GM10266 (cell line): Measurements from ENCODE around the gene LRCH2.
"Not testable (repeated sequence)": the region's sequence is repeated elsewhere in the genome, so short reads cannot be mapped to it uniquely, and the experiment has no call there.

Experiments
- DNase-seq: peaks from one replicate; pipeline ENCODE4 v3.0.0; 2012; ENCODE audit errors: extremely low spot score
- CTCF ChIP-seq: IDR thresholded peaks from 2 replicates; pipeline ENCODE4 v1.5.1; 2012; ENCODE audit warnings: mild to moderate bottlenecking, low read depth; ENCODE audit not compliant: control insufficient read depth, insufficient read depth; ENCODE audit errors: missing control alignments

Gene LRCH2

GRCh38 chrX:115234461-115234860, 565 bp upstream of the LRCH2 start:
- no peak for TF ChIP-seq CTCF
- DNase-seq = no peak

DNA sequence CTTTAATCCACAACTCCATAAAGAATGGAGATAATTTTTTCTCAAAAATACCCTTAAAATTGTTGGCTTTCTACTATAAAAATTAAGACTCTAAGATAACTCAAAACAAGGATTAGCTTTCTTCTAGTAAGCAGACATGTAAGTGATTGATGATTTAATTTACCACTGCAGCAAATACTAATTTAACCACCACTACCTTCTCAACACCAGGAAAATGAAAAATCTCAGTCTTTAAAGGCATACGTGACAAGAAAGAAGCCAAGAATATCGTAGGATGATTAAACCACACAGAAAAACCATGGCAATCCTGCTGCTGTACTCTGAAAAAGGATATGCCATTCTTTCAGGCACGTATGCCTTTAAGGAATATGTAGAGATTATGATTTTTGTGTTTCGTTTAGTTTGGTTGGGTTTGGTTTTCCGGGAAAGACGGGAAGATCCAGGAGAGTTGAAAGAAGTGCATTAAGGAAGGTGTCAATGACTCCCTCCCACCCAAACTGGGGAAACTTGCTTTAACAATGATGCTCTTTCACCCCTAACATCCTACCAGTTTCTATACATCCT, 881 bp downstream of the LRCH2 start:
- TF ChIP-seq CTCF = no peak
- no peak for DNase-seq

GRCh38 chrX:115229337-115230003, 4.4 kb downstream of the LRCH2 start:
- DNase-seq = no peak
- TF ChIP-seq CTCF = no peak

DNA sequence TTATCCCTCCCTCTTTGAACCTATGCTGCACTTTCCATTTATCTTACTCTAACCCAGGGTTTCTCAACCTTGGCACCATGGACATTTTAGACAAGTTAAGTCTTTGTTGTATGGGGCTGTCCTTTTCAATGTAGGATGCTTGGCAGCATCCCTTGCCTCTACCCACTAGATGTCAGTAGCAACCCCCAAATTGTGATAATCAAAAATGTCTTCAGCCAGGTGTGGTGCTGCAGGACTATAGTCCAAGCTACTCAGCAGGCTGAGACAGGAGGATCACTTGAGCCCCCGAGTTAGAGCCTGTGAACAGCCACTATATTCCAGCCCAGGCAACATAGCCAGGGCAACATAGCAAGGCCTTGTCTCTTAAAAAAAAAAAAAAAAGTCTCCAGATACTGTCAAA, 7.0 kb downstream of the LRCH2 start:
- no peak for DNase-seq
- TF ChIP-seq CTCF = peak; percentile 42

DNA sequence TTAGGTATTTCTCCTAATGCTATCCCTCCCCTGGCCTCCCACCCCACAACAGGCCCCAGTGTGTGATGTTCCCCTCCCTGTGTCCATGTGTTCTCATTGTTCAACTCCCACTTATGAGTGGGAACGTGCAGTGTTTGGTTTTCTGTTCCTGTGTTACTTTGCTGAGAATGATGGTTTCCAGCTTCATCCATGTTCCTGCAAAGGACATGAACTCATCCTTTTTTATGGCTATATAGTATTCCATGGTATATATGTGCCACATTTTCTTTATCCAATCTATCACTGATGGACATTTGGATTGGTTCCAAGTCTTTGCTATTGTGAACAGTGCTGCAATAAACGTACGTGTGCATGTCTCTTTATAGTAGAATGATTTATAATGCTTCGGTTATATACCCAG, 16.6 kb downstream of the LRCH2 start:
- DNase-seq = not testable (repeated sequence)

GRCh38 chrX:115214605-115215004, 19.3 kb downstream of the LRCH2 start:
- TF ChIP-seq CTCF = no peak

DNA sequence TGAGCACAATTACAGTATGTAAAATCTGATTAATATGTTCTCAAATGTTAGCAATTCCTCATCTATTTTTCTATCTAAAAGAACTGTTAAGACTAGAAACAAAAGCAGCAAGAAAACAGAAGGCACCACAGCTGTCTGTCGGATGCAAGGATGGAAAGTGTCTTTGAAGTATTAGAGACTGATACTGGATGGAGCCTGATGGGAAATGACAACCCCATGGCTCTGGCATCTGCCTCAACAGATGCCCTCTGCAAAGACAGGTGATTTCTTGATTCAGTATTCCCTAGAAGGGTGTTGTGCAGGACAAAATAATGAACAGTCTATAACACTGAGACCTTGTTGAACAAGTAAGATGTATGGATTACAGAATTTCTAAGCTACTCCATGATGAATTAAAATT, 19.7 kb downstream of the LRCH2 start:
- TF ChIP-seq CTCF = no peak
- no peak for DNase-seq

More at GRCh38 chrX:115214605-115215004, 19.3 kb downstream of the LRCH2 start:
- DNase-seq = no peak

DNA sequence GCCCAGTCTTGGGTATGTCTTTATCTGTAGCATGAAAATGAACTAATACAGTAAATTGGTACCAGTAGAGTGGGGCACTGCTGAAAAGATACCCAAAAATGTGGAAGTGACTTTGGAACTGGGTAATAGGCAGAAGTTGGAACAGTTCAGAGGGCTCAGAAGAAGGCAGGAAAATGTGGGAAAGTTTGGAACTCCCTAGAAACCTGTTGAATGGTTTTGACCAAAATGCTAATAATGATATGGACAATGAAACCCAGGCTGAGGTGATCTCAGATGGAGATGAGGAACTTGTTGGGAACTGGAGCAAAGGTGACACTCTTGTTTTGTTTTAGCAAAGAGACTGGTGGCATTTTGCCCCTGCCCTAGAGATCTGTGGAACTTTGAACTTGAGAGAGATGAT, 24.3 kb downstream of the LRCH2 start:
- DNase-seq = not testable (repeated sequence)
